CD14-positive monocyte (primary cell): Measurements from ENCODE around the gene PSORS1C2. TPM values are rescaled to one million over a fixed set of nuclear protein-coding genes. Genes with fewer than 3 reads are reported as not detected.
"Not testable (repeated sequence)": the region's sequence is repeated elsewhere in the genome, so short reads cannot be mapped to it uniquely, and the experiment has no call there.

Experiments
- DNase-seq, 3 donors: peaks; one replicate each; pipeline ENCODE4 v3.0.0-alpha.2; 2011 to 2022
- H2AFZ ChIP-seq: 2 replicates; pipeline ENCODE4 v1.6.0; 2012; ENCODE audit warnings: mild to moderate bottlenecking, low read depth, low read length, inconsistent platforms; ENCODE audit not compliant: insufficient read depth, poor library complexity, severe bottlenecking
- H3K27ac ChIP-seq, 2 donors: 1 replicate in 1 of 2; 2 replicates in 1 of 2; pipeline ENCODE4 v1.5.1; 2012 to 2013; ENCODE audit warnings: low read length in 2 of 2, control low read depth in 1 of 2, inconsistent platforms in 1 of 2, low read depth in 1 of 2, mild to moderate bottlenecking in 1 of 2
- H3K27me3 ChIP-seq, 2 donors: one replicate each; pipeline versions ENCODE4 v1.6.0 to v1.6.1; 2011 to 2013; ENCODE audit warnings: low read length in 2 of 2; ENCODE audit not compliant: control insufficient read depth in 2 of 2, insufficient read depth in 2 of 2
- H3K36me3 ChIP-seq, 2 donors: replicated peaks in 1 of 2; 1 replicate in 1 of 2; 2 replicates in 1 of 2; pipeline versions ENCODE4 v1.5.1 to v1.6.1; 2012 to 2013; ENCODE audit warnings: low read length in 2 of 2, control low read depth in 1 of 2, inconsistent platforms in 1 of 2, mild to moderate bottlenecking in 1 of 2; ENCODE audit not compliant: insufficient read depth in 2 of 2, control insufficient read depth in 1 of 2
- H3K4me1 ChIP-seq, 2 donors: 1 replicate in 1 of 2; 2 replicates in 1 of 2; pipeline versions ENCODE4 v1.5.1 to v1.6.1; 2012 to 2013; ENCODE audit warnings: low read length in 2 of 2, control low read depth in 1 of 2, inconsistent platforms in 1 of 2, mild to moderate bottlenecking in 1 of 2, moderate library complexity in 1 of 2; ENCODE audit not compliant: insufficient read depth in 2 of 2, control insufficient read depth in 1 of 2
- H3K4me2 ChIP-seq: replicated peaks from 2 replicates; pipeline ENCODE3; 2012; ENCODE audit warnings: low read length, moderate library complexity, mild to moderate bottlenecking; ENCODE audit not compliant: poor library complexity, severe bottlenecking; ENCODE audit errors: extremely low read depth
- H3K4me3 ChIP-seq, 3 experiments: fragments of 200-600 bp in 1 of 3; sonication (generic) in 1 of 3; replicated peaks in 1 of 3; 1 replicate in 2 of 3; 2 replicates in 1 of 3; pipeline ENCODE4 v1.5.1; 2011 to 2013; ENCODE audit warnings: low read length in 3 of 3, mild to moderate bottlenecking in 3 of 3, control low read depth in 2 of 3, low read depth in 2 of 3, inconsistent platforms in 1 of 3, moderate library complexity in 1 of 3
- H3K79me2 ChIP-seq: 2 replicates; pipeline ENCODE4 v1.6.0; 2012; ENCODE audit warnings: mild to moderate bottlenecking, control low read depth, inconsistent platforms, low read length, moderate library complexity; ENCODE audit not compliant: insufficient read depth
- H3K9ac ChIP-seq: 2 replicates; pipeline ENCODE4 v1.6.0; 2017; ENCODE audit warnings: low read length, mild to moderate bottlenecking; ENCODE audit not compliant: insufficient read depth, poor library complexity, severe bottlenecking
- H3K9me3 ChIP-seq, 2 donors: replicated peaks in 1 of 2; 1 replicate in 1 of 2; 2 replicates in 1 of 2; pipeline versions ENCODE4 v1.5.1 to v1.6.1; 2012 to 2013; ENCODE audit warnings: low read length in 2 of 2, control low read depth in 1 of 2; ENCODE audit not compliant: control insufficient read depth in 1 of 2, insufficient read depth in 1 of 2
- H4K20me1 ChIP-seq: 2 replicates; pipeline ENCODE4 v1.6.0; 2012; ENCODE audit warnings: mild to moderate bottlenecking, low read length, control low read depth, moderate library complexity; ENCODE audit not compliant: insufficient read depth
- H3K27ac Mint-ChIP-seq, 7 donors: one replicate each; pipeline ENCODE4 v1.8.0; 2020; ENCODE audit warnings: mild to moderate bottlenecking in 7 of 7, mixed read lengths in 7 of 7, moderate library complexity in 6 of 7, inconsistent platforms in 2 of 7
- H3K27me3 Mint-ChIP-seq, 3 donors: one replicate each; pipeline ENCODE4 v1.8.0; 2021 to 2022; ENCODE audit warnings: low read depth in 3 of 3, mild to moderate bottlenecking in 3 of 3, mixed read lengths in 3 of 3, moderate library complexity in 3 of 3, inconsistent platforms in 1 of 3
- H3K36me3 Mint-ChIP-seq, 2 donors: one replicate each; pipeline ENCODE4 v1.8.0; 2020; ENCODE audit warnings: mixed read lengths in 2 of 2, inconsistent platforms in 1 of 2, mild to moderate bottlenecking in 1 of 2
- H3K4me1 Mint-ChIP-seq: one replicate; pipeline ENCODE4 v1.8.0; 2020; ENCODE audit warnings: mild to moderate bottlenecking, mixed read lengths
- H3K4me3 Mint-ChIP-seq, 2 donors: one replicate each; pipeline ENCODE4 v1.8.0; 2020; ENCODE audit warnings: mild to moderate bottlenecking in 2 of 2, mixed read lengths in 2 of 2, moderate library complexity in 1 of 2
- H3K9me3 Mint-ChIP-seq, 7 donors: one replicate each; pipeline ENCODE4 v1.8.0; 2020 to 2022; ENCODE audit warnings: mixed read lengths in 7 of 7, mild to moderate bottlenecking in 6 of 7, moderate library complexity in 6 of 7, inconsistent platforms in 2 of 7
- WGBS: methylation state at CpG from one replicate; pipeline ENCODE4 v1.1.5; 2013; ENCODE audit warnings: missing lambda C conversion rate; ENCODE audit not compliant: insufficient coverage; 5-methylcytosine and 5-hydroxymethylcytosine counted together
- intact Hi-C, 2 donors: fragments of 100-400 bp; cut with micrococcal nuclease; formaldehyde crosslinking; loops; one replicate each; pipeline versions ENCODE4 v1.15.0 to v1.15.1; 2023
- polyA plus RNA-seq, 3 donors: library from polyadenylated mRNA; depleted of rRNA in 1 of 3; unstranded in 2 of 3; stranded (reverse) in 1 of 3; fragments of 300-500 nt in 2 of 3; fragments of >200 nt in 1 of 3; fragmentation: Illumina TruSeq in 2 of 3; gene quantifications; 1 replicate in 2 of 3; 2 replicates in 1 of 3; pipeline ENCODE4 v1.2.3, GENCODE V29; 2012 to 2021
- TF ChIP-seq, protein P1 (sequence below): fragments of 200-600 bp; IDR thresholded peaks from one replicate; pipeline ENCODE4 v1.8.0; 2022; ENCODE audit warnings: antibody characterized with exemption, mild to moderate bottlenecking

The PSORS1C2 gene
- polyA plus RNA-seq, 3 donors = not detected

DNA sequence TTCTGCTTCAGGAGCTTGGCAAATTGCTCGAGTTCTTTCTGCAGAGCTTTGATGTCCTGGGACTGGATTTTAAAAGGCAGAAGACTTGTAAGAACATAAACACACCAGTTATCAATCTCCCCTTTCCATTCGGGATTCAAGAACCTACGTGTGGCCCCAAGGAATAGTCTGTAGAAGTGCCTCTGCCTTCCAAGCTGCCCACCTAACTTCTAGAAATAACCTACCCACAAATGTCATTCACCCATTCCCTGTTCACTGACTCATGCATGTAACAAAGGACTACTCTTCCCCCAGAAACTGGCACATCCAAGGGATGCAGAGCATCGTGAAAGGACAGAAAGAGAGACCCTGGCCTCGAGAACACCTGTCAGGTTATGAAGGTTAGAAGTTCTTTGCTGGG is 27.1 kb upstream of the PSORS1C2 start:
- H3K36me3 ChIP-seq = peaks cover 2 to 20% of the 10 kb centered on the region in 2 donors
- no peaks in the 10 kb centered on the region for H3K79me2 ChIP-seq
- intact Hi-C loops = no loop called here
- 100% methylated on average over 2 of the region's 5 CpGs for WGBS
- H3K4me1 ChIP-seq = no peaks in the 10 kb centered on the region
- Mint-ChIP-seq H3K9me3 (no peaks in the 10 kb centered on the region), H3K4me3 (no peak overlapping the region), H3K27ac (no peak overlapping the region), H3K27me3 (peaks cover 0 to 1% (median 0%) of the 10 kb centered on the region in 3 donors), H3K4me1 (peaks cover 4% of the 10 kb centered on the region), H3K36me3 (peaks cover 5 to 24% of the 10 kb centered on the region in 2 donors)
- H3K27me3 ChIP-seq = no peaks in the 10 kb centered on the region
- H3K9ac ChIP-seq = no peak overlapping the region
- no peaks in the 10 kb centered on the region for H4K20me1 ChIP-seq
- H2AFZ ChIP-seq = no peak overlapping the region
- no peak for DNase-seq
- H3K27ac ChIP-seq = no peak overlapping the region
- H3K9me3 ChIP-seq = no peaks in the 10 kb centered on the region
- TF ChIP-seq, protein P1, sequence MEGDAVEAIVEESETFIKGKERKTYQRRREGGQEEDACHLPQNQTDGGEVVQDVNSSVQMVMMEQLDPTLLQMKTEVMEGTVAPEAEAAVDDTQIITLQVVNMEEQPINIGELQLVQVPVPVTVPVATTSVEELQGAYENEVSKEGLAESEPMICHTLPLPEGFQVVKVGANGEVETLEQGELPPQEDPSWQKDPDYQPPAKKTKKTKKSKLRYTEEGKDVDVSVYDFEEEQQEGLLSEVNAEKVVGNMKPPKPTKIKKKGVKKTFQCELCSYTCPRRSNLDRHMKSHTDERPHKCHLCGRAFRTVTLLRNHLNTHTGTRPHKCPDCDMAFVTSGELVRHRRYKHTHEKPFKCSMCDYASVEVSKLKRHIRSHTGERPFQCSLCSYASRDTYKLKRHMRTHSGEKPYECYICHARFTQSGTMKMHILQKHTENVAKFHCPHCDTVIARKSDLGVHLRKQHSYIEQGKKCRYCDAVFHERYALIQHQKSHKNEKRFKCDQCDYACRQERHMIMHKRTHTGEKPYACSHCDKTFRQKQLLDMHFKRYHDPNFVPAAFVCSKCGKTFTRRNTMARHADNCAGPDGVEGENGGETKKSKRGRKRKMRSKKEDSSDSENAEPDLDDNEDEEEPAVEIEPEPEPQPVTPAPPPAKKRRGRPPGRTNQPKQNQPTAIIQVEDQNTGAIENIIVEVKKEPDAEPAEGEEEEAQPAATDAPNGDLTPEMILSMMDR = no peak
- no peak overlapping the region for H3K4me3 ChIP-seq
- no peak overlapping the region for H3K4me2 ChIP-seq

DNA sequence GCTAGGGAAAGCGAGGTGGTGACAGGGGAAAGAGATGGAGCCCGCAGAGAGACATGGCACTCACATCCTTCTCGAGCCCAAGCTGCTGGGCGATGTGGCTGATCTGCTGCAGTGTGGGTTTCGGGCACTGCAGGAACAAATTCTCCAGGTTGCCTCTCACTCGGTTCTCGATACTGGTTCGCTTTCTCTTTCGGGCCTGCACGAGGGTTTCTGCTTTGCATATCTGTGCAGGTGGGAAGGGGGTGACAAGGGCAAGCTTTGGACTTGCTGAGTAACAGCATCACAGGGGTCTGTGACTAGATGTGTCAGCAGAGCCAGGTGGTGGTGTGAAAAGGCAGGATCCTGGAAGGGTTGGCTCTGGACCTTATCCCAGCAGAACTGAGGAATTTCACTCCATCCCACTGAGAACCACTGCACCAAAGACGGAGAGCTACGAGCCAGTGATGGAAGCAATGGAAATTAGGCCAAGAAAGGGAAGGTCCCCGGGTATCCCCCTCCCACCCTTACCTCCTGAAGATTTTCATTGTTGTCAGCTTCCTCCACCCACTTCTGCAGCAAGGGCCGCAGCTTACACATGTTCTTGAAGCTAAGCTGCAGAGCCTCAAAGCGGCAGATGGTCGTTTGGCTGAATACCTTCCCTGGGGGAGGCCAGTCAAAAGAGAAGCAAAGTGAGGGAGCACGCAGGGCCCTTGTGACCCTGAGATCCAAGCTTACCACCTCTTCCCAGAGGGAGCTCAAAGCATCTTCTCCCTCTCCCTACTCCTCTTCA is 26.4 kb upstream of the PSORS1C2 start:
- H3K4me3 Mint-ChIP-seq, intact Hi-C loops, H3K27ac ChIP-seq, H3K4me1 ChIP-seq, H3K4me1 Mint-ChIP-seq, H3K27me3 ChIP-seq, H3K4me3 ChIP-seq, H2AFZ ChIP-seq, H3K9me3 Mint-ChIP-seq, H3K9me3 ChIP-seq, H3K27ac Mint-ChIP-seq, H4K20me1 ChIP-seq, H3K79me2 ChIP-seq, DNase-seq, H3K27me3 Mint-ChIP-seq, H3K4me2 ChIP-seq, H3K9ac ChIP-seq: not testable (repeated sequence)
- 94% methylated on average over 10 of the region's 17 CpGs for WGBS
- H3K36me3 Mint-ChIP-seq = peaks cover 5 to 27% of the 10 kb centered on the region in 2 donors
- H3K36me3 ChIP-seq = peaks cover 2 to 20% of the 10 kb centered on the region in 2 donors

DNA sequence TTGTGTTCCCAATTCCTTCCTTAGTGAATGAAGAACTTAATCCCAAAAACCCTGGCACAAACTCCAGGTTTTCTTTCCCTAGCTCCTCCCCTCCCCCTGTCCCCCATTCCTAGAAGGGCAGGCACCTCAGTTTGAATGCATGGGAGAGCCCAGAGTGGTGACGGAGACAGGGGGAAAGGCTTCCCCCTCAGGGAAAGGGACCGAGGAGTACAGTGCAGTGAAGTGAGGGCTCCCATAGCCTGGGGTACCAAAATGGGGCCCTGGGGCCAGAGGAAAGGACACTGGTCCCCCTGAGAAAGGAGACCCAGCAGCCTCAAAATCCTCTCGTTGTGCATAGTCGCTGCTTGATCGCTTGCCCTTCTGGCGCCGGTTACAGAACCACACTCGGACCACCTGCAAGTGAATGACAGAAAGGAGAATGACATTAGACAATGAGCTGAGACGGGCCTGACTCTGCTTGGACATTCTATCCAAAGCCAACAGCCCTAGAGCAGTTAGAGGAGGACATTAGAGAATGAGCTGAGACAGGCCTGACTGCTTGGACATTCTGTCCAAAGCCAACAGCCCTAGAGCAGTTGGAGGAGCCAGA is 25.7 kb upstream of the PSORS1C2 start:
- WGBS = no CpG with 5 or more reads among the region's 9 CpGs
- H4K20me1 ChIP-seq, H3K27ac ChIP-seq, H3K4me1 ChIP-seq, H3K4me2 ChIP-seq, H3K4me3 Mint-ChIP-seq, H3K9me3 ChIP-seq, H3K9ac ChIP-seq, H3K79me2 ChIP-seq, DNase-seq, H3K4me3 ChIP-seq, H3K27me3 Mint-ChIP-seq, H2AFZ ChIP-seq, H3K9me3 Mint-ChIP-seq, H3K27me3 ChIP-seq, intact Hi-C loops: not testable (repeated sequence)
- peaks cover 2 to 20% of the 10 kb centered on the region in 2 donors for H3K36me3 ChIP-seq
- H3K27ac Mint-ChIP-seq = peak overlapping the region in 2 of 7 donors; percentile 3 to 9
- H3K4me1 Mint-ChIP-seq = peaks cover 12% of the 10 kb centered on the region
- H3K36me3 Mint-ChIP-seq = peaks cover 5 to 27% of the 10 kb centered on the region in 2 donors
